ENCODE data around the gene PNPLA7.

DNA sequence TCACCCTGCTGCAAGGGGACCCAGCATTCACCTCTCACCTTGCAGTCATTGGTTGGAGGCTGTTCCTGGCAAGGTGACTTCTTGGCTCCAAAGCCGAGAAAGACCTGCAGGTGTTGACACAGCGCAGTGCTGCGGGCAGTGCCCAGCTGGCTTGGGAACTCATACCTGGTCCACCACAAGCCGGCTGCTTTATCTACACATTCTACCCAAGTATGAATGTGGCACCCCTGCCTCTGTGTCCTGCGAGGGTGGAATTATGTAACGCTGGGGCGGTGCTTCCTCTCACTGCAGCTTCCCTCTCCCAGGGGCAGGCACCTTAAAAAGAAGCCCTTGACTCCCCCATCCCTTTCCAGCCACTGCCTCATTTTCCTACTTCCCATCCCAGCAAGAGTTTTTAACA is 42.6 kb upstream of the PNPLA7 start:
- TF ChIP-seq, protein P1, sequence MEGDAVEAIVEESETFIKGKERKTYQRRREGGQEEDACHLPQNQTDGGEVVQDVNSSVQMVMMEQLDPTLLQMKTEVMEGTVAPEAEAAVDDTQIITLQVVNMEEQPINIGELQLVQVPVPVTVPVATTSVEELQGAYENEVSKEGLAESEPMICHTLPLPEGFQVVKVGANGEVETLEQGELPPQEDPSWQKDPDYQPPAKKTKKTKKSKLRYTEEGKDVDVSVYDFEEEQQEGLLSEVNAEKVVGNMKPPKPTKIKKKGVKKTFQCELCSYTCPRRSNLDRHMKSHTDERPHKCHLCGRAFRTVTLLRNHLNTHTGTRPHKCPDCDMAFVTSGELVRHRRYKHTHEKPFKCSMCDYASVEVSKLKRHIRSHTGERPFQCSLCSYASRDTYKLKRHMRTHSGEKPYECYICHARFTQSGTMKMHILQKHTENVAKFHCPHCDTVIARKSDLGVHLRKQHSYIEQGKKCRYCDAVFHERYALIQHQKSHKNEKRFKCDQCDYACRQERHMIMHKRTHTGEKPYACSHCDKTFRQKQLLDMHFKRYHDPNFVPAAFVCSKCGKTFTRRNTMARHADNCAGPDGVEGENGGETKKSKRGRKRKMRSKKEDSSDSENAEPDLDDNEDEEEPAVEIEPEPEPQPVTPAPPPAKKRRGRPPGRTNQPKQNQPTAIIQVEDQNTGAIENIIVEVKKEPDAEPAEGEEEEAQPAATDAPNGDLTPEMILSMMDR (IDR thresholded peaks at IDR 0.05) = no peak
- TF ChIP-seq TAF1 (IDR thresholded peaks at IDR 0.05; ENCODE audit: borderline replicate concordance, low read depth, low read length) (no peak), GATA2 (CRISPR knock-in tag; IDR thresholded peaks at IDR 0.05) (no peak), POLR2AphosphoS5 (IDR thresholded peaks at IDR 0.05; ENCODE audit: low read depth, low read length) (no peak), EZH2phosphoT487 (IDR thresholded peaks at IDR 0.05; ENCODE audit: borderline replicate concordance, low read depth) (no peak), MXI1 (IDR thresholded peaks at IDR 0.05; ENCODE audit: low read depth, low read length) (no peak)
- TF ChIP-seq, protein P2, sequence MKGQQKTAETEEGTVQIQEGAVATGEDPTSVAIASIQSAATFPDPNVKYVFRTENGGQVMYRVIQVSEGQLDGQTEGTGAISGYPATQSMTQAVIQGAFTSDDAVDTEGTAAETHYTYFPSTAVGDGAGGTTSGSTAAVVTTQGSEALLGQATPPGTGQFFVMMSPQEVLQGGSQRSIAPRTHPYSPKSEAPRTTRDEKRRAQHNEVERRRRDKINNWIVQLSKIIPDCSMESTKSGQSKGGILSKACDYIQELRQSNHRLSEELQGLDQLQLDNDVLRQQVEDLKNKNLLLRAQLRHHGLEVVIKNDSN (IDR thresholded peaks at IDR 0.05; ENCODE audit: borderline replicate concordance, low read depth) = no peak
- TF ChIP-seq, protein P3, sequence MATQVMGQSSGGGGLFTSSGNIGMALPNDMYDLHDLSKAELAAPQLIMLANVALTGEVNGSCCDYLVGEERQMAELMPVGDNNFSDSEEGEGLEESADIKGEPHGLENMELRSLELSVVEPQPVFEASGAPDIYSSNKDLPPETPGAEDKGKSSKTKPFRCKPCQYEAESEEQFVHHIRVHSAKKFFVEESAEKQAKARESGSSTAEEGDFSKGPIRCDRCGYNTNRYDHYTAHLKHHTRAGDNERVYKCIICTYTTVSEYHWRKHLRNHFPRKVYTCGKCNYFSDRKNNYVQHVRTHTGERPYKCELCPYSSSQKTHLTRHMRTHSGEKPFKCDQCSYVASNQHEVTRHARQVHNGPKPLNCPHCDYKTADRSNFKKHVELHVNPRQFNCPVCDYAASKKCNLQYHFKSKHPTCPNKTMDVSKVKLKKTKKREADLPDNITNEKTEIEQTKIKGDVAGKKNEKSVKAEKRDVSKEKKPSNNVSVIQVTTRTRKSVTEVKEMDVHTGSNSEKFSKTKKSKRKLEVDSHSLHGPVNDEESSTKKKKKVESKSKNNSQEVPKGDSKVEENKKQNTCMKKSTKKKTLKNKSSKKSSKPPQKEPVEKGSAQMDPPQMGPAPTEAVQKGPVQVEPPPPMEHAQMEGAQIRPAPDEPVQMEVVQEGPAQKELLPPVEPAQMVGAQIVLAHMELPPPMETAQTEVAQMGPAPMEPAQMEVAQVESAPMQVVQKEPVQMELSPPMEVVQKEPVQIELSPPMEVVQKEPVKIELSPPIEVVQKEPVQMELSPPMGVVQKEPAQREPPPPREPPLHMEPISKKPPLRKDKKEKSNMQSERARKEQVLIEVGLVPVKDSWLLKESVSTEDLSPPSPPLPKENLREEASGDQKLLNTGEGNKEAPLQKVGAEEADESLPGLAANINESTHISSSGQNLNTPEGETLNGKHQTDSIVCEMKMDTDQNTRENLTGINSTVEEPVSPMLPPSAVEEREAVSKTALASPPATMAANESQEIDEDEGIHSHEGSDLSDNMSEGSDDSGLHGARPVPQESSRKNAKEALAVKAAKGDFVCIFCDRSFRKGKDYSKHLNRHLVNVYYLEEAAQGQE (IDR thresholded peaks at IDR 0.05; ENCODE audit: low read depth, low read length) = no peak

Measured in SK-N-SH (cell line).